ENCODE data around the gene SPPL2A. TPM values are rescaled to one million over a fixed set of nuclear protein-coding genes. Genes with fewer than 3 reads are reported as not detected.

SPPL2A gene
- total and polyA plus RNA-seq, 2 experiments from 2014 or later: 111 to 141 TPM

DNA sequence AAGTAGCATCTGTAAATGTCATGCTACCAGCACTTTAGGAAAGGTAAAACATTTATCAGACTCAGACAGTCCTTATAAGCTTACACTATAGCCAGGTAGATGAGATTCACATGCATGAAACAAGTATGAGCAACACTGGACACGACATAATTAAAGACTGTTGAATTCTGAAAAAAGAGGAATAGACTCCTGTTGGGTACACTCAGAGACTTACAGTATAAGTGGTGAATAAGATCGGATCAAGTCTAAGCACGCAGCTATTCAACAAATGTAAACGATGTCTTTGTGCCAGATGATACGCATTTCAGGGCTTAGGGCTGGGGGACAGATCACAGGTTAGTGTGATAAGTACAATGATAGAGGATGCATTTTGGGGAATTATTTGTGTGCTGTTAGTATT lies 43.2 kb upstream of the SPPL2A start:
- Histone ChIP-seq H3K27ac (no peak overlapping the region), H3K79me2 (no peaks in the 10 kb centered on the region), H3K4me1 (ENCODE audit: insufficient read depth) (no peaks in the 10 kb centered on the region), H3K4me2 (no peak overlapping the region), H3K9me2 (replicated peaks; ENCODE audit: insufficient read depth) (no peaks in the 10 kb centered on the region), H3K27me3 (no peaks in the 10 kb centered on the region), H3K4me3 (no peak overlapping the region), H2AFZ (no peak overlapping the region), H4K20me1 (ENCODE audit: insufficient read depth, poor library complexity, severe bottlenecking) (no peaks in the 10 kb centered on the region), H3K9me3 (ENCODE audit: low read depth) (no peaks in the 10 kb centered on the region), H3K36me3 (replicated peaks; ENCODE audit: insufficient read depth, low read depth) (no peaks in the 10 kb centered on the region)
- 54% methylated on average over 5 of the region's 5 CpGs for WGBS (ENCODE audit: low lambda C conversion rate, missing lambda C conversion rate)
- TF ChIP-seq CTCF (IDR thresholded peaks at IDR 0.05; ENCODE audit: poor library complexity) (no peak), EZH2phosphoT487 (IDR thresholded peaks at IDR 0.05; ENCODE audit: low read depth, severe bottlenecking, unreplicated experiment) (no peak), EZH2 (IDR thresholded peaks at IDR 0.05; ENCODE audit: borderline replicate concordance) (no peak)
- DNase-seq (ENCODE audit: low spot score): no peak

GRCh38 chr15:50803479-50804180 lies 38.1 kb upstream of the SPPL2A start:
- Histone ChIP-seq H3K27me3 (no peaks in the 10 kb centered on the region), H3K27ac (no peak overlapping the region)

GRCh38 chr15:50800715-50801114 lies 35.2 kb upstream of the SPPL2A start:
- H3K27me3 ChIP-seq: no peaks in the 10 kb centered on the region

More at GRCh38 chr15:50803479-50804180, 38.1 kb upstream of the SPPL2A start:
- no peak for DNase-seq (ENCODE audit: low spot score)
- Histone ChIP-seq H3K9me2 (replicated peaks; ENCODE audit: insufficient read depth) (no peaks in the 10 kb centered on the region), H2AFZ (no peak overlapping the region), H3K4me3 (no peak overlapping the region), H3K36me3 (replicated peaks; ENCODE audit: insufficient read depth, low read depth) (no peaks in the 10 kb centered on the region), H3K9me3 (ENCODE audit: low read depth) (no peaks in the 10 kb centered on the region), H3K4me2 (no peak overlapping the region), H3K79me2 (no peaks in the 10 kb centered on the region), H3K4me1 (ENCODE audit: insufficient read depth) (peaks cover 4% of the 10 kb centered on the region), H4K20me1 (ENCODE audit: insufficient read depth, poor library complexity, severe bottlenecking) (no peaks in the 10 kb centered on the region)
- no peak for TF ChIP-seq EZH2phosphoT487 (IDR thresholded peaks at IDR 0.05; ENCODE audit: low read depth, severe bottlenecking, unreplicated experiment)
- no peak for TF ChIP-seq CTCF (IDR thresholded peaks at IDR 0.05; ENCODE audit: poor library complexity)
- WGBS (ENCODE audit: low lambda C conversion rate, missing lambda C conversion rate): 89% methylated on average over 2 of the region's 2 CpGs

More at GRCh38 chr15:50800715-50801114, 35.2 kb upstream of the SPPL2A start:
- no peaks in the 10 kb centered on the region for H3K9me2 ChIP-seq (replicated peaks; ENCODE audit: insufficient read depth)
- 90% methylated on average over 1 of the region's 1 CpG for WGBS (ENCODE audit: low lambda C conversion rate, missing lambda C conversion rate)
- peaks cover 4% of the 10 kb centered on the region for H3K4me1 ChIP-seq (ENCODE audit: insufficient read depth)
- no peaks in the 10 kb centered on the region for H3K79me2 ChIP-seq
- H4K20me1 ChIP-seq (ENCODE audit: insufficient read depth, poor library complexity, severe bottlenecking): no peaks in the 10 kb centered on the region
- H3K27ac ChIP-seq: no peak overlapping the region
- H2AFZ ChIP-seq: no peak overlapping the region
- no peaks in the 10 kb centered on the region for H3K9me3 ChIP-seq (ENCODE audit: low read depth)
- H3K36me3 ChIP-seq (replicated peaks; ENCODE audit: insufficient read depth, low read depth): no peaks in the 10 kb centered on the region
- H3K4me2 ChIP-seq: no peak overlapping the region
- no peak overlapping the region for H3K4me3 ChIP-seq
- TF ChIP-seq EZH2phosphoT487 (IDR thresholded peaks at IDR 0.05; ENCODE audit: low read depth, severe bottlenecking, unreplicated experiment) (no peak), EZH2 (IDR thresholded peaks at IDR 0.05; ENCODE audit: borderline replicate concordance) (no peak), CTCF (IDR thresholded peaks at IDR 0.05; ENCODE audit: poor library complexity) (no peak)
- DNase-seq (ENCODE audit: low spot score): no peak
